Measurements from ENCODE around the gene SYT2.
"Not testable (repeated sequence)": the region's sequence is repeated elsewhere in the genome, so short reads cannot be mapped to it uniquely, and the experiment has no call there.

The SYT2 gene

GRCh38 chr1:202642212-202642611 is 68.0 kb downstream of the SYT2 start:
- no peak for DNase-seq

GRCh38 chr1:202639500-202639899 is 70.8 kb downstream of the SYT2 start:
- no peak for DNase-seq

- not testable (repeated sequence) for DNase-seq
Observed at GRCh38 chr1:202638701-202639305, 71.5 kb downstream of the SYT2 start.

GRCh38 chr1:202638019-202638700 is 72.1 kb downstream of the SYT2 start:
- DNase-seq = no peak

- DNase-seq = not testable (repeated sequence)
Observed at GRCh38 chr1:202637321-202638018, 72.8 kb downstream of the SYT2 start.

- DNase-seq = not testable (repeated sequence)
Observed at GRCh38 chr1:202636171-202636570, 74.1 kb downstream of the SYT2 start.

- no peak for DNase-seq
Observed at GRCh38 chr1:202632241-202632640, 78.0 kb downstream of the SYT2 start.

GRCh38 chr1:202631076-202631923 is 79.0 kb downstream of the SYT2 start:
- DNase-seq = no peak

- no peak for DNase-seq
Observed at GRCh38 chr1:202630541-202630940, 79.7 kb downstream of the SYT2 start.

GRCh38 chr1:202630096-202630495 is 80.2 kb downstream of the SYT2 start:
- not testable (repeated sequence) for DNase-seq

GRCh38 chr1:202629257-202629811 is 80.9 kb downstream of the SYT2 start:
- peak; percentile 4 for DNase-seq

GRCh38 chr1:202628646-202629215 is 81.5 kb downstream of the SYT2 start:
- no peak for DNase-seq

GRCh38 chr1:202627841-202628565 is 82.3 kb downstream of the SYT2 start:
- no peak for DNase-seq

GRCh38 chr1:202627036-202627435 is 83.2 kb downstream of the SYT2 start:
- DNase-seq = not testable (repeated sequence)

- DNase-seq = peak; percentile 56
Observed at GRCh38 chr1:202625416-202626360, 84.6 kb downstream of the SYT2 start.

- no peak for DNase-seq
Observed at GRCh38 chr1:202624781-202625108, 85.5 kb downstream of the SYT2 start.

- DNase-seq = no peak
Observed at GRCh38 chr1:202624088-202624780, 86.0 kb downstream of the SYT2 start.

- not testable (repeated sequence) for DNase-seq
Observed at GRCh38 chr1:202623476-202623875, 86.8 kb downstream of the SYT2 start.

GRCh38 chr1:202623075-202623474 is 87.2 kb downstream of the SYT2 start:
- no peak for DNase-seq

- DNase-seq = no peak
Observed at GRCh38 chr1:202622388-202622787, 87.9 kb downstream of the SYT2 start.

Data from activated naive CD4-positive, alpha-beta T cell treated with Interleukin-2 at 50 U/mL for 16 hours (primary cell).